CD4-positive, CD25-positive, alpha-beta regulatory T cell (primary cell): ENCODE data around the gene FBXL15. TPM values are rescaled to one million over a fixed set of nuclear protein-coding genes. Genes with fewer than 3 reads are reported as not detected.

Experiments used
- ATAC-seq, 2 donors: fragments of 150-1000 bp; cut with Tn5 transposase; one replicate each; pipeline ENCODE4 v1.10.0; 2021; ENCODE audit warnings: low read depth in 2 of 2, moderate number of reproducible peaks in 2 of 2, moderate library complexity in 1 of 2
- DNase-seq, 3 donors: peaks; one replicate each; pipeline versions ENCODE4 v3.0.0 to v3.0.0-alpha.2; 2012 to 2022; ENCODE audit warnings: mixed read lengths in 1 of 3
- H3K27ac ChIP-seq: one replicate; pipeline ENCODE4 v1.7.0; 2013; ENCODE audit warnings: mild to moderate bottlenecking, low read length; ENCODE audit not compliant: insufficient read depth, poor library complexity, severe bottlenecking
- H3K27me3 ChIP-seq: one replicate; pipeline ENCODE4 v1.7.0; 2013; ENCODE audit warnings: low read length; ENCODE audit not compliant: control insufficient read depth, insufficient read depth
- H3K36me3 ChIP-seq: one replicate; pipeline ENCODE4 v1.7.0; 2013; ENCODE audit warnings: mild to moderate bottlenecking, low read length, moderate library complexity; ENCODE audit not compliant: control insufficient read depth, insufficient read depth
- H3K4me1 ChIP-seq: 2 replicates; pipeline ENCODE4 v1.7.0; 2013; ENCODE audit warnings: mild to moderate bottlenecking, low read length; ENCODE audit not compliant: insufficient read depth, control insufficient read depth, poor library complexity, severe bottlenecking
- H3K4me3 ChIP-seq: one replicate; pipeline ENCODE4 v1.7.0; 2013; ENCODE audit warnings: low read depth, mild to moderate bottlenecking, low read length, moderate library complexity
- H3K9me3 ChIP-seq, 2 experiments: 1 replicate in 1 of 2; 2 replicates in 1 of 2; pipeline ENCODE4 v1.7.0; 2013; ENCODE audit warnings: low read length in 2 of 2, mild to moderate bottlenecking in 1 of 2, moderate library complexity in 1 of 2; ENCODE audit not compliant: control insufficient read depth in 2 of 2
- H3K27ac Mint-ChIP-seq, 3 donors: one replicate each; pipeline ENCODE4 v1.8.0; 2020 to 2022; ENCODE audit warnings: mild to moderate bottlenecking in 3 of 3, mixed read lengths in 3 of 3, moderate library complexity in 2 of 3
- H3K27me3 Mint-ChIP-seq: one replicate; pipeline ENCODE4 v1.8.0; 2022; ENCODE audit warnings: mild to moderate bottlenecking, mixed read lengths
- H3K36me3 Mint-ChIP-seq: one replicate; pipeline ENCODE4 v1.8.0; 2020; ENCODE audit warnings: mixed read lengths
- H3K4me1 Mint-ChIP-seq, 4 donors: one replicate each; pipeline ENCODE4 v1.8.0; 2020 to 2022; ENCODE audit warnings: mixed read lengths in 4 of 4, mild to moderate bottlenecking in 1 of 4
- H3K4me3 Mint-ChIP-seq, 4 donors: one replicate each; pipeline ENCODE4 v1.8.0; 2020 to 2022; ENCODE audit warnings: mild to moderate bottlenecking in 4 of 4, mixed read lengths in 4 of 4, moderate library complexity in 3 of 4
- H3K9me3 Mint-ChIP-seq, 7 donors: one replicate each; pipeline ENCODE4 v1.8.0; 2020 to 2022; ENCODE audit warnings: mixed read lengths in 7 of 7, mild to moderate bottlenecking in 3 of 7, moderate library complexity in 2 of 7
- polyA plus RNA-seq, 4 donors: library from polyadenylated mRNA; unstranded; fragments of 300-500 nt; fragmentation: Illumina TruSeq; gene quantifications; one replicate each; pipeline ENCODE4 v1.2.3, GENCODE V29; 2021
- total RNA-seq: library from RNA; stranded (reverse); gene quantifications from one replicate; pipeline ENCODE4 v1.2.3, GENCODE V29; 2022

Gene FBXL15
- total and polyA plus RNA-seq, 5 donors from 2014 or later: 12.8 to 40.1 (median 29.7) TPM

DNA sequence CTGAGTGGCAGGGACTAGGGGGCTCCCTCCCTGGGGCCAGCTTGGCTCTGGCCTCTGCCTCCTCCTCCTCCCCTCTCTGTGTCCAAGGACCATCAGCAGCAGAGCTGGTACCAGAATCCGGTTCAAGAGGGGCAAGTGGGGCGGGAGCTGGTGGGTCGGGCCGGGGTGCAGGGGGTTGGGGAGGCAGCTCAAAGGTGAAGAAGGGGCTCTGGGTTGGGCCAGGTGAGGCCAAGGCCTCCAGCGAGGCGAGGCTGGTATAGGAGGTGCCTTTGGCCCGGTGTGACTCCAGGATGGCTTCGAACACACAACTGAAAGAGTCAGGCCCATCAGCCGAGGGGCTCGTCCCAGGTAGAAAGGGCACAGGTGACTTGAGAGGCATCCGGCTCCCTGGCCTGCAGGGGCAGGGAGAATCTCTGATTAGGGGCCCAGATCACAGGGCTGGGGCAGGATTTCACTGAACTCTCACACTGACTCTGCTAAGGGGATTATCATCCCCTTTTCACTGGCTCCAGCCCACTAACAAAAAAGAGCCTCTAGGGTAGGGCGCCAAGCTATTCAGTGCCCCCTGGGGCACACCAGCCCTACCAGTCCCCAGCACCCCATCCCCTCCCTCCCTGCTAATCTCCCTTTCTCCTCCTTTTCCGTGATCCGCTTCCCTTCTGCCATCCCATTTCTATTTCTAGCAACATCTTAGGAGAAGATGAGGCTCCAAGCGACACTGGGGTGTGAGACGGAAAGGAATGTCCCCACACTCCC is 6.7 kb upstream of the FBXL15 start:
- ATAC-seq (no peak), DNase-seq (no peak)
- H3K9me3 Mint-ChIP-seq: peaks cover 0 to 9% (median 0%) of the 10 kb centered on the region in 7 donors
- Histone ChIP-seq H3K9me3 (no peaks in the 10 kb centered on the region), H3K27me3 (peaks cover 23% of the 10 kb centered on the region), H3K4me3 (no peak overlapping the region), H3K4me1 (peaks cover 30% of the 10 kb centered on the region), H3K27ac (no peak overlapping the region), H3K36me3 (no peaks in the 10 kb centered on the region)
- no peaks in the 10 kb centered on the region for H3K36me3 Mint-ChIP-seq
- H3K27ac Mint-ChIP-seq: no peak overlapping the region
- peaks cover 6 to 36% (median 22%) of the 10 kb centered on the region in 4 donors for H3K4me1 Mint-ChIP-seq
- H3K27me3 Mint-ChIP-seq: peaks cover 50% of the 10 kb centered on the region
- peak overlapping the region in 1 of 4 donors; percentile 21 for H3K4me3 Mint-ChIP-seq

DNA sequence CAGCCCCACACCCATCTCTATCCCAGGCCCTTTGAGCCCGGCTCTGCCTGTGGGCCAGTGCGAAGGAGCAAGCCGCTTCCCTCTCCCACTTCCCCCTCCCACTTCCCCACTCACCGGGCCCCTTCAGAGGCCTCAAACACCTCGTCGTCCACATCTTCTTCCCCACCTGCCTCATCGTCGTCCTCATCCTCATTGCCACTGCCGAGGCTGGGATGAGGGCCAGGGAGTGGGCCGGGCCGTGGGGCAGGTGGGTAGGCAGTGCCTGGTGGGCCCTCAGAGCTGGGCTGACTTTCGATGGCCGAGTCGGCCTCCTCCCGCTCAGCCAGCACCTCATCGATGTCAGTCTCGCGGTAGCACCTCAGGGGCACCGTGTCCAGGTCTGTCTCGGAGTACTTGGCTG is 5.9 kb upstream of the FBXL15 start:
- H3K4me3 Mint-ChIP-seq: no peak overlapping the region
- no peaks in the 10 kb centered on the region for H3K36me3 ChIP-seq
- H3K9me3 ChIP-seq: no peaks in the 10 kb centered on the region
- peaks cover 46% of the 10 kb centered on the region for H3K27me3 Mint-ChIP-seq
- peaks cover 19% of the 10 kb centered on the region for H3K27me3 ChIP-seq
- H3K36me3 Mint-ChIP-seq: no peaks in the 10 kb centered on the region
- peaks cover 32% of the 10 kb centered on the region for H3K4me1 ChIP-seq
- peaks cover 3 to 39% (median 19%) of the 10 kb centered on the region in 4 donors for H3K4me1 Mint-ChIP-seq
- DNase-seq (no peak), ATAC-seq (no peak)
- H3K27ac Mint-ChIP-seq: no peak overlapping the region
- no peak overlapping the region for H3K27ac ChIP-seq
- H3K9me3 Mint-ChIP-seq: peaks cover 0 to 8% (median 0%) of the 10 kb centered on the region in 7 donors
- H3K4me3 ChIP-seq: no peak overlapping the region

DNA sequence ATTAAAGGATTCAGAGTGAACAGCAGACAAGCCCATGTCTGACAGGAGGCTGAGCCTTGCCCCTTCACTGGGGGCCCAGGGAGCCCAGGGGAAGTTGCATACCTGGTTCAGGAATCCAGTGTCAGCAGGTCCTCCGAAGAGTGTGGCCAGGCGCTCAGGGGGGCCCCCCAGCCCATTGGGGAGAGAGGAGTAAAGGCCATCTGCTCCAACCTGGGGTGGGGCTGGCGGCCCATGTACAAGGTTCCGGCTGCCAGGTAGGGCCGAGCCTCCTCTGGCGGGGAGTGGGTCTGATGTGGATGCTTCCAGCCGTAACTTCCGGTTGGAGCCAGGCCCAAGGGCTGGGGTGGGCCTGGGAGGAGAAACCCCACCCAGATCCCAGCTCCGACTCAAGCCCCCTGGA is 4.4 kb upstream of the FBXL15 start:
- DNase-seq: no peak
- H3K27me3 Mint-ChIP-seq: peaks cover 43% of the 10 kb centered on the region

GRCh38 chr10:102416695-102417094 is 3.9 kb upstream of the FBXL15 start:
- Mint-ChIP-seq H3K27ac (no peak overlapping the region), H3K9me3 (peaks cover 0 to 6% (median 0%) of the 10 kb centered on the region in 7 donors), H3K4me1 (peaks cover 0 to 37% (median 17%) of the 10 kb centered on the region in 4 donors), H3K36me3 (no peaks in the 10 kb centered on the region), H3K4me3 (peak overlapping the region in 1 of 4 donors; percentile 88), H3K27me3 (peaks cover 40% of the 10 kb centered on the region)
- H3K4me3 ChIP-seq: no peak overlapping the region
- no peaks in the 10 kb centered on the region for H3K36me3 ChIP-seq
- no peak for DNase-seq
- H3K9me3 ChIP-seq: no peaks in the 10 kb centered on the region
- H3K4me1 ChIP-seq: peaks cover 35% of the 10 kb centered on the region
- no peak for ATAC-seq
- no peak overlapping the region for H3K27ac ChIP-seq
- peaks cover 7% of the 10 kb centered on the region for H3K27me3 ChIP-seq

More for the DNA sequence above, 4.4 kb upstream of the FBXL15 start:
- Histone ChIP-seq H3K4me1 (peaks cover 31% of the 10 kb centered on the region), H3K27me3 (peaks cover 10% of the 10 kb centered on the region), H3K4me3 (no peak overlapping the region), H3K36me3 (no peaks in the 10 kb centered on the region), H3K9me3 (no peaks in the 10 kb centered on the region), H3K27ac (no peak overlapping the region)
- H3K4me3 Mint-ChIP-seq: peak overlapping the region in 2 of 4 donors; percentile 49 to 86
- H3K36me3 Mint-ChIP-seq: no peaks in the 10 kb centered on the region
- peaks cover 0 to 40% (median 21%) of the 10 kb centered on the region in 4 donors for H3K4me1 Mint-ChIP-seq
- peaks cover 0 to 6% (median 0%) of the 10 kb centered on the region in 7 donors for H3K9me3 Mint-ChIP-seq
- ATAC-seq: no peak
- no peak overlapping the region for H3K27ac Mint-ChIP-seq

- Mint-ChIP-seq H3K4me3 (peak within 1 kb of the TSS; percentile 93 to 98 (median 96)), H3K27me3 (peaks cover 26% of the 10 kb centered on the region), H3K4me1 (peaks cover 0 to 40% (median 16%) of the 10 kb centered on the region in 4 donors), H3K36me3 (no peaks in the 10 kb centered on the region), H3K9me3 (peaks cover 0 to 4% (median 0%) of the 10 kb centered on the region in 7 donors), H3K27ac (peak within 1 kb of the TSS in 1 of 3 donors; percentile 77)
- Histone ChIP-seq H3K9me3 (no peaks in the 10 kb centered on the region), H3K36me3 (no peaks in the 10 kb centered on the region), H3K27me3 (peaks cover 7% of the 10 kb centered on the region), H3K4me1 (peaks cover 44% of the 10 kb centered on the region), H3K27ac (no peak within 1 kb of the TSS), H3K4me3 (peak within 1 kb of the TSS; percentile 91)
- DNase-seq: no peak
- ATAC-seq: no peak
Observed at GRCh38 chr10:102418622-102419268, 1.9 kb upstream of the FBXL15 start, which contains the start of gene PSD. Gene PSD, minus strand, starts transcription at chr10:102418785. Its CDS starts 1,747 bp downstream, at chr10:102417038.

DNA sequence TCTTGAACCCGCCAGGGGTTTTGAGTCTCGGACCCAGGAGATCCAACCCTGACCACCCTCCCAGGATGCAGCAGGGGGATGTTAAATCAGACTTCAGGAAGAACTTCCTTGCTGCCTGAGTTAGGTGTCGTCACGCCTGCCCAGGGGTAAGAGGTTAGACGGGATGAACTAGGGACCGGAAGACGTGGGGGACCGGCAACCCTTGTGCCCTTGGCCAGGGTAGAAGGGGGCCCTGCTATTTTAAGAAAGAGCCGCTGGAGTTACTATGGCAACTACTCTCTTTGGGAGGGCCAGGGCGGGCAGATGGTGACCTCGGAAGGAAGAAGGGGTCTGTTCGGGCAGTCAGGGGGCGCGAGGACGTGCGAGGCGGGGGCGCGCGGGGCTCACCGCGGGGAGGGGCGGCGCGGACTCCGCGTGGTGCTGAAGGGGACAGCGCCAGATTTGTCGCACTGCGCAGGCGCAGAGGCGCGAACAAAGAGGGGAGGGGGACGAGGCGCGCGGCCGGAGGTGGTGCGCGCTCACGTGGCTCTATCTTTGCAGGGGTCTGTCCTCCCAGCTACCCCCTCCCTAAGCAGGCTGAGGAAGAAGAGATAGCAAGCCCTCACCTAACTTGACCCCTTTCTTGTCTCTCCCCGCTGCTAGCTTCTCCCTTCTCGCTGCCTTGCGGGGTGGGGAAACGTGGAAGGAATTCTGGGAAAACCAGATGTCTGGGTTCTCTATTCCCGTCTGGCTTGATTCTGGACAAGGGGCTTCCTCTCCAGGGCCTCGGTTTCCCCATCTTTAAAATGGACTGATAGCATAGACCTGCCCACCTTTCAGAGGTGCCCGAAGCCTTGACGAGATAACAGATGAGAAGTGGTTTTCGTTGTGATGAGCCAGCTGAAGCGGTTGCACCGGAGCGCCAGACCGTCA is 1.1 kb upstream of the FBXL15 start:
- H3K36me3 ChIP-seq: peaks cover under 1% of the 10 kb centered on the region
- no peaks in the 10 kb centered on the region for H3K9me3 ChIP-seq

GRCh38 chr10:102420181-102420713 is 389 bp upstream of the FBXL15 start:
- peak overlapping the region; percentile 93 to 98 (median 96) for H3K4me3 Mint-ChIP-seq
- DNase-seq (no peak), ATAC-seq (no peak)
- peaks cover 0 to 43% (median 16%) of the 10 kb centered on the region in 4 donors for H3K4me1 Mint-ChIP-seq
- H3K9me3 Mint-ChIP-seq: peaks cover 0 to 4% (median 0%) of the 10 kb centered on the region in 7 donors
- peaks cover 26% of the 10 kb centered on the region for H3K27me3 Mint-ChIP-seq
- Histone ChIP-seq H3K4me1 (peaks cover 44% of the 10 kb centered on the region), H3K27me3 (peaks cover 7% of the 10 kb centered on the region), H3K27ac (peak overlapping the region; percentile 79), H3K4me3 (peak overlapping the region; percentile 91), H3K9me3 (no peaks in the 10 kb centered on the region), H3K36me3 (peaks cover 3% of the 10 kb centered on the region)
- no peaks in the 10 kb centered on the region for H3K36me3 Mint-ChIP-seq
- H3K27ac Mint-ChIP-seq: peak overlapping the region; percentile 32 to 98 (median 93)

More for the DNA sequence above, 1.1 kb upstream of the FBXL15 start:
- Mint-ChIP-seq H3K4me1 (peaks cover 0 to 42% (median 16%) of the 10 kb centered on the region in 4 donors), H3K4me3 (peak overlapping the region; percentile 93 to 98 (median 96)), H3K27ac (peak overlapping the region in 1 of 3 donors; percentile 77), H3K27me3 (peaks cover 26% of the 10 kb centered on the region), H3K36me3 (no peaks in the 10 kb centered on the region), H3K9me3 (peaks cover 0 to 4% (median 0%) of the 10 kb centered on the region in 7 donors)
- no peak overlapping the region for H3K27ac ChIP-seq
- ATAC-seq: no peak
- peaks cover 44% of the 10 kb centered on the region for H3K4me1 ChIP-seq
- peak overlapping the region; percentile 91 for H3K4me3 ChIP-seq
- H3K27me3 ChIP-seq: peaks cover 7% of the 10 kb centered on the region
- peak; percentile 46 to 72 (median 56) for DNase-seq
